Activated CD8-positive, alpha-beta T cell treated with anti-CD3 and anti-CD28 coated beads for 36 hours (primary cell): ENCODE measurements around the gene FGD6. TPM values are rescaled to one million over a fixed set of nuclear protein-coding genes. Genes with fewer than 3 reads are reported as not detected.
A peak's percentile ranks its signal among the peaks of the same experiment; 100 is the strongest.

Source experiments
- ATAC-seq: fragments of 200-7000 bp; cut with Tn5 transposase; one replicate; pipeline ENCODE4 v1.10.0; 2021; ENCODE audit warnings: mild to moderate bottlenecking, moderate library complexity
- CTCF ChIA-PET: fragments of 350-600 bp; sonication (Branson Sonifier 250); formaldehyde crosslinking; loops from one replicate; lab custom pipeline; 2021; ENCODE audit warnings: antibody characterized with exemption; lab: Charles Lee
- POLR2A ChIA-PET: fragments of 350-600 bp; sonication (Branson Sonifier 250); formaldehyde crosslinking; loops from one replicate; lab custom pipeline; 2021; ENCODE audit warnings: antibody characterized with exemption; lab: Charles Lee
- DNase-seq: peaks from one replicate; pipeline ENCODE4 v3.0.0-alpha.2; 2020
- H3K27ac Mint-ChIP-seq: one replicate; pipeline ENCODE4 v1.8.0; 2021; ENCODE audit warnings: mild to moderate bottlenecking, mixed read lengths
- H3K27me3 Mint-ChIP-seq: one replicate; pipeline ENCODE4 v1.8.0; 2021; ENCODE audit warnings: mixed read lengths
- H3K36me3 Mint-ChIP-seq: one replicate; pipeline ENCODE4 v1.8.0; 2021; ENCODE audit warnings: low read depth, mixed read lengths
- H3K4me1 Mint-ChIP-seq: one replicate; pipeline ENCODE4 v1.8.0; 2021; ENCODE audit warnings: low read depth, mixed read lengths
- H3K4me3 Mint-ChIP-seq: one replicate; pipeline ENCODE4 v1.8.0; 2021; ENCODE audit warnings: mild to moderate bottlenecking, moderate library complexity, mixed read lengths
- H3K9me3 Mint-ChIP-seq: one replicate; pipeline ENCODE4 v1.8.0; 2021; ENCODE audit warnings: mixed read lengths
- intact Hi-C: fragments of 100-400 bp; cut with micrococcal nuclease; formaldehyde crosslinking; loops from one replicate; pipeline ENCODE4 v1.10.0; 2022
- total RNA-seq, 2 experiments: library from RNA; stranded (reverse); gene quantifications; one replicate each; pipeline ENCODE4 v1.2.3, GENCODE V29; 2021
- TF ChIP-seq, protein P1 (sequence below): fragments of 200-600 bp; IDR thresholded peaks from one replicate; pipeline ENCODE4 v1.8.0; 2022; ENCODE audit warnings: antibody characterized with exemption, mild to moderate bottlenecking

FGD6 gene
- total RNA-seq, 2 experiments from 2014 or later, result 0.41 to 0.54 TPM

GRCh38 chr12:95228617-95229016 lies 11.3 kb upstream of the FGD6 start:
- H3K27ac Mint-ChIP-seq, result no peak overlapping the region
- CTCF ChIA-PET, result no interaction called here
- TF ChIP-seq, protein P1, sequence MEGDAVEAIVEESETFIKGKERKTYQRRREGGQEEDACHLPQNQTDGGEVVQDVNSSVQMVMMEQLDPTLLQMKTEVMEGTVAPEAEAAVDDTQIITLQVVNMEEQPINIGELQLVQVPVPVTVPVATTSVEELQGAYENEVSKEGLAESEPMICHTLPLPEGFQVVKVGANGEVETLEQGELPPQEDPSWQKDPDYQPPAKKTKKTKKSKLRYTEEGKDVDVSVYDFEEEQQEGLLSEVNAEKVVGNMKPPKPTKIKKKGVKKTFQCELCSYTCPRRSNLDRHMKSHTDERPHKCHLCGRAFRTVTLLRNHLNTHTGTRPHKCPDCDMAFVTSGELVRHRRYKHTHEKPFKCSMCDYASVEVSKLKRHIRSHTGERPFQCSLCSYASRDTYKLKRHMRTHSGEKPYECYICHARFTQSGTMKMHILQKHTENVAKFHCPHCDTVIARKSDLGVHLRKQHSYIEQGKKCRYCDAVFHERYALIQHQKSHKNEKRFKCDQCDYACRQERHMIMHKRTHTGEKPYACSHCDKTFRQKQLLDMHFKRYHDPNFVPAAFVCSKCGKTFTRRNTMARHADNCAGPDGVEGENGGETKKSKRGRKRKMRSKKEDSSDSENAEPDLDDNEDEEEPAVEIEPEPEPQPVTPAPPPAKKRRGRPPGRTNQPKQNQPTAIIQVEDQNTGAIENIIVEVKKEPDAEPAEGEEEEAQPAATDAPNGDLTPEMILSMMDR, result no peak
- H3K4me1 Mint-ChIP-seq, result peaks cover 37% of the 10 kb centered on the region
- no peaks in the 10 kb centered on the region for H3K27me3 Mint-ChIP-seq
- no peak for DNase-seq
- peaks cover 16% of the 10 kb centered on the region for H3K36me3 Mint-ChIP-seq
- H3K4me3 Mint-ChIP-seq, result no peak overlapping the region
- intact Hi-C loops, result no loop called here
- no peaks in the 10 kb centered on the region for H3K9me3 Mint-ChIP-seq
- ATAC-seq, result no peak
- POLR2A ChIA-PET, result no interaction called here

DNA sequence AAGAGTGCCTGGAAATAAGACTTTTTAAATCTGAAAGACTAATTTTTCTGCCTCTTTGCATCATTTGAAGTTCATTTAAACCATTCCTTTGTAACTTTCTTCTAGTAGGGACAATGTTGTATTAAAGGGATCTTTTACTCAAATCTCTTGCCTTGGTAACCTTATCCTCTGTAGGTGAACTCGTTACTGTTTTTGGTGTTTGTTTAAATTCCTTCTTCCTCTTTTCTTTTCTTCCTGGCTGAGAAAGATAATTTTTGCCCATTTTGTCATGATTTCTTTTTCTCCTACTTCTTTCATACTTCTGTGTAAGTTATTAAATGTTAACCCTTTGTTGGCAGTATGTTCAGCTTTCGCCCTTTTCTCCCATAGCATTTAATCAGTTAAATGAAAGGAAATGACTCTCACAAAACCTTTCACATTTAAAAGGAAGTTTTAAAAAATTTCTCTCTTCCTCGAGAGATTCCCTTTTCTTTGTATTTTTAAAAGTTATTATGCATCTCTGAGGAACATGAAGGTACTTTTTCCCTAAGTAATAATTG lies 10.6 kb upstream of the FGD6 start:
- peaks cover 16% of the 10 kb centered on the region for H3K36me3 Mint-ChIP-seq
- TF ChIP-seq, protein P1, result no peak
- CTCF ChIA-PET, result no interaction called here
- DNase-seq (no peak), ATAC-seq (no peak)
- no peaks in the 10 kb centered on the region for H3K9me3 Mint-ChIP-seq
- H3K27ac Mint-ChIP-seq, result no peak overlapping the region
- intact Hi-C loops, result no loop called here
- no peak overlapping the region for H3K4me3 Mint-ChIP-seq
- no peaks in the 10 kb centered on the region for H3K27me3 Mint-ChIP-seq
- H3K4me1 Mint-ChIP-seq, result peaks cover 39% of the 10 kb centered on the region
- POLR2A ChIA-PET, result no interaction called here

- ChIA-PET POLR2A (no interaction called here), CTCF (no interaction called here)
- DNase-seq (no peak), ATAC-seq (no peak)
- H3K4me3 Mint-ChIP-seq, result no peak overlapping the region
- no peak overlapping the region for H3K27ac Mint-ChIP-seq
- H3K27me3 Mint-ChIP-seq, result no peaks in the 10 kb centered on the region
- intact Hi-C loops, result no loop called here
- H3K36me3 Mint-ChIP-seq, result peaks cover 20% of the 10 kb centered on the region
- TF ChIP-seq, protein P1, result no peak
- peaks cover 42% of the 10 kb centered on the region for H3K4me1 Mint-ChIP-seq
- H3K9me3 Mint-ChIP-seq, result no peaks in the 10 kb centered on the region
Observed at GRCh38 chr12:95225645-95226212, 8.5 kb upstream of the FGD6 start.

DNA sequence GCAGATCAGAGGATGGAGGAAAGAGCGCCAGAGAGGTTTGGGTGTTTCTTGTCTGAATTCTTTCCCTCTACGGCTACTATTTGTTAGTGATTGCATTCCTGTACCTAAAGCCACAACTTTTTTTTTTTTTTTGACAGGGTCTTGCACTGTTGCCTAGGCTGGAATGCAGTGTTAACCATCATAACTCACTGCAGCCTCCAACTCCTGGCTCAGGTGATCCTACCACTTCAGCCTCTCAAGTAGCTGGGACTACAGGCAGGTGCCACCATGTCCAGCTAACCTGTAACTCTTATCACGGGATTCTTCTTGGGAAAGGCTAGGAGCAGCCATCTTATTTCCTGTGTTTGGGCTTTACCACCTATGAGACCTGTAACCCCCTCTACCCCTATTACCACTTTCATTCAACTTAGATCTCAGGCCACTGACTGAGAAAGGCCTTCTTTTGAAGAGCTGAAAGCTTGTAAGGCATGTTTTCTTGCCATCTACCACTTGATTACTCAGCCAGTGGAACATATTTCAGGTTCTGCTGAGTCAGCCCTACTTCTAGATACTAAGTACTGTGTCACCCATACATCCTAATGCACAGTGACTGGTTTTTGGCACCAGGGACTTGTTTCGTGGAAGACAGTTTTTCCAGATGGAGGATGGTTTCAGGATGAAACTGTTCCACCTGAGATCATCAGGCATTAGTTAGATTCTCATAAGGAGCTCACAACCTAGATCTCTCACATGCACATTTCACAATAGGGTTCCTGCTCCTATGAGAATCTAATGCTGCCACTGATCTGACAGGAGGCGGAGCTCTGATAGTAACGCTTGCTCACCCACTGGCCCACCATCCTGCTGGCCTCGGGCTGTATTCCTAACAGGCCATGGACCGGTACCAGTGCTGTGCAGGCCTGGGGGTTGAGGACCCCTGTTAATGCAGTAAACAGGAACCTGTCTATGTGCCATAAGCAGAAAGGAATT lies 7.2 kb upstream of the FGD6 start:
- TF ChIP-seq, protein P1, result no peak
- ATAC-seq (peak; percentile 60), DNase-seq (peak; percentile 12)
- POLR2A ChIA-PET, result no interaction called here
- Mint-ChIP-seq H3K4me1 (peaks cover 48% of the 10 kb centered on the region), H3K36me3 (peaks cover 23% of the 10 kb centered on the region), H3K27ac (peak overlapping the region; percentile 27), H3K4me3 (no peak overlapping the region), H3K9me3 (no peaks in the 10 kb centered on the region), H3K27me3 (no peaks in the 10 kb centered on the region)
- CTCF ChIA-PET, result interaction anchor here (1.2 kb wide), 1 partner anchor 310 kb away, joined by 3 read pairs; no protein-coding TSS in a partner anchor
- intact Hi-C loops, result no loop called here

GRCh38 chr12:95220726-95221125 lies 3.5 kb upstream of the FGD6 start:
- intact Hi-C loops, result no loop called here
- no peak overlapping the region for H3K27ac Mint-ChIP-seq
- TF ChIP-seq, protein P1, result no peak
- peaks cover 2% of the 10 kb centered on the region for H3K27me3 Mint-ChIP-seq
- H3K4me3 Mint-ChIP-seq, result no peak overlapping the region
- H3K9me3 Mint-ChIP-seq, result no peaks in the 10 kb centered on the region
- DNase-seq (no peak), ATAC-seq (no peak)
- H3K36me3 Mint-ChIP-seq, result peaks cover 25% of the 10 kb centered on the region
- ChIA-PET POLR2A (no interaction called here), CTCF (no interaction called here)
- H3K4me1 Mint-ChIP-seq, result peaks cover 44% of the 10 kb centered on the region
